GM12874 (cell line): ENCODE data around the gene DNAL1.

Experiments
- CTCF ChIP-seq: IDR thresholded peaks from 2 replicates; pipeline ENCODE4 v1.5.1; 2011; ENCODE audit warnings: low read depth, mild to moderate bottlenecking, control low read depth, low read length, moderate library complexity; ENCODE audit not compliant: insufficient read depth

DNAL1 gene

GRCh38 chr14:73645248-73645610 is 443 bp downstream of the DNAL1 start:
- TF ChIP-seq CTCF, result no peak

- no peak for TF ChIP-seq CTCF
Measured at GRCh38 chr14:73651005-73651404, 6.2 kb downstream of the DNAL1 start.

GRCh38 chr14:73655851-73656250 is 11.1 kb downstream of the DNAL1 start:
- no peak for TF ChIP-seq CTCF

GRCh38 chr14:73660511-73660910 is 15.7 kb downstream of the DNAL1 start:
- TF ChIP-seq CTCF, result no peak

GRCh38 chr14:73661872-73662271 is 17.1 kb downstream of the DNAL1 start:
- TF ChIP-seq CTCF, result no peak

- TF ChIP-seq CTCF, result no peak
Measured at GRCh38 chr14:73662487-73662943, 17.7 kb downstream of the DNAL1 start.

- no peak for TF ChIP-seq CTCF
Measured at GRCh38 chr14:73663548-73664212, 18.9 kb downstream of the DNAL1 start.

- no peak for TF ChIP-seq CTCF
Measured at GRCh38 chr14:73665130-73665529, 20.3 kb downstream of the DNAL1 start.
